ENCODE data around the gene PWWP2B.

Gene PWWP2B

DNA sequence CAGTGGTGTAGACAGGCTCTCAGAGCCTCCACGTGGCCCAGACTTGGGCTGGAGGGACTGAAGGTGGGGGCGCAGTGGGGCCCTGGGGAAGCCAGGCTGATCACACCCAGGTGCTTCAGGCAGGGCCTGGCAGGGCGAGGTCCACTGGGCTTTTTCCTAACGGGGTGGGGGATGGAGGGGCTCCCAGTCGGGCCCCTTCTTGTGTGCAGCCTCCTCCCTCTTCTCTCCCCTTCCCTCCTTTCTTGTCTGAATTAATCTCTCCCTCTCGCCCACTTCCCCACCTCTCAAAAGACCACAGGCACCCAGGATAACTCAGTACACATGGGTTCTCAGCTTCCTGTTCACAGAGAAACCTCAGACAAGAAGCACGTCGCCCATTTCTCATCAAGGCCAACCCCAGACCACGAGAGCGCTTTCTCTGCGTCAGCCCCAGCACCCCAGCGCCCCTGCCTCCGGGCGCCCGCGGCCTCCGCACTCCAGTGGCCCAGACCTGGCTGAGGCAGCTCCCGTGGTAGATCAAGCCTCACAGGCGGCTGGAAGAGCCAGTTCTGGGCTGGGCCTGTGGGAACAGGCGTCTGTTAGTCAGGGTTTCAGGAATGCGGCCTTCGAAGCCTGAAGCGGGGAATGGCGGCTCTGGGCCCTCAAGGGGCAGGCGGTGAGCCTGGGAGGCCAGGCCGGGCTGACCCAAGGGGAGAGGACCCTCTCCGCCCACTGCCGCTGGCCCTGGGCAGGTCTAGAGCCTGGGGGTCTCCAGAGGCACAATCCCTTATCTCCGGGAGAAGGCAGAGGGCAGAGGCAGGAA lies 50.6 kb downstream of the PWWP2B start:
- DNase-seq (ENCODE audit: low read depth), result peak; percentile 70

DNA sequence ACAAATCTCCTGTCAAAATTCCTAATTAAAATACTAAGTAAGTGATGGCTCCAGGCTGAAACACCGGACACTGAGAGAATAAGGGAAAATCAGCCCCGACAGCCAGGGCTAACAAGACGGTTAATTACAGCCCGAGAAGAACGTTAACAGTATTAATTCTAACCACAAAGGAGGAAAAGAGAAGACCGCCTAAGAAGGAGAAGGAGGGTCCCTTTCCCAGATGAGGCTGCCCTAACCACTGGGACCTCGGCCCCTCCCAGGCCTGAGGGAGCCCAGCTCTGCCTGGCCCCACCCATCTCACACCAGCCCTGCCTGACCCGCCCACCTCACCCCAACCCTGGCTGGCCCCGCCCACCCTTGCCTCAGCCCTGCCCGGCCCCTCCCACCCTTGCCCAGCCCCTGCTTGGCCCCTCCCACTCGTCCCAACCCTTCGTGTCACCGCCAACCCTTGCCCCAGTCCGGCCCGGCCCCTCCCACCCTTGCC lies 51.3 kb downstream of the PWWP2B start:
- DNase-seq (ENCODE audit: low read depth), result no peak

DNA sequence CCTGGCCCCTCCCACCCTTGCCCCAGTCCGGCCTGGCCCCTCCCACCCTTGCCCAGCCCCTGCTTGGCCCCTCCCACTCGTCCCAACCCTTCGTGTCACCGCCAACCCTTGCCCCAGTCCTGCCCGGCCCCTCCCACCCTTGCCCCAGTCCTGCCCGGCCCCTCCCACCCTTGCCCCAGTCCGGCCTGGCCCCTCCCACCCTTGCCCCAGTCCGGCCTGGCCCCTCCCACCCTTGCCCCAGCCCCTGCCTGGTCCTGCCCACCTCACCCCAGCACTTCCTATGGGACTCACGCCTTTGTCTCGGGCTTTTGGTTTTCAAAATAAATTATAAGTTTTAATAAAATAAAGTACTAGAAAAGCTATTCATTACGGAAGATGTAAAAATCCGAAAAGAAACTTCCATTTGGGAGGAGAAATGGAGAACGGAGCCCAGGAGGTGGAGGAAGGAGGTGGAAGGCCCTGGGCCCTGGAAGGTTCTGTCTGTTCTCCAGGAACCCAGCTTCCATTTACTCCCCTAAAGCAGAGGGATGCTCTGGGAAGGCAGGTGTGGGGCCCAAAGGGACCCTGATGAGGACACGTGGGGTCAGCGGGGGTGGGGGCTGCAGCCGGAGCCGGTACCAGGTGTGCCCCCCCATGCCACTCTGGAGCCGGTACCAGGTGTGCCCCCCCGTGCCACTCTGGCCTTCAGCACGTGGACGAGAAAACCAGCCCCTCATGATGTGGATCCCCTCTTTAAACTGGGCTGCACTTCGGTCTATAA lies 52.2 kb downstream of the PWWP2B start:
- no peak for DNase-seq (ENCODE audit: low read depth)

DNA sequence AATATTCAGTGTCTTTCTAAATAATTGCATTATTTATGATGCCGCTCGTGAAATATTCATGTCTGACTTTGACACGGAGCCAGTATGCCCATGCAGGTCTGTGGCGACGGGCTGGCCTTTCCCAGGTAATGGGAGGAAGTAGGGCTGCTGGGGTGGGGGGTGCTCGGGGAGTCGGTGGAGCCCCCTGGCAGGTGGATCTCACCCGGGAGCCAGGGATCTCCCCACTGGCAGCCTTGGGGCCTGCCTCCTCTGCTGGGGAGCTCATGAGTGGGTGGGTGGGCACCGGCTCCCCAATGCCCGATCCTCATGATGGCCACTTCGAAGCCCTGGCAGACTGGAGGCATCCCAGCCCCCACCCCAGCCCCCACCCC lies 52.8 kb downstream of the PWWP2B start:
- no peak for DNase-seq (ENCODE audit: low read depth)

DNA sequence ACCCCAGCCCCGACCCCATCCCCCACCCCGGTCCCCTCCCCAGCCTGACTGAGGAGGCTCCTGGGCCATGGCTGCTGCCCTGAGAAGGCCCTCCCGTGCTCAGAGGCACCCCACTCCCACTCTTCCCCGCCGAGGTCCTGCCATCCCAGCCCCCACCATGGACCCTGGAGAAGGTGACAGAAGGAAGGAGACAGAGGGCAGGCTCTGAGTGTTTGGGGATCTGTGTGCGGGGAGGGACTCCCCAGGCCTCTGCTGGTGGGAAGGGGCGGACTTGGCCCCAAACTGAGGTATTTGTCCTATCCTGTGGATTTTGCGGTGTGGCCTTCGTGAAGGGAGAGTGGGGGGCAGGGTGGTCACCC lies 53.4 kb downstream of the PWWP2B start:
- DNase-seq (ENCODE audit: low read depth), result no peak

DNA sequence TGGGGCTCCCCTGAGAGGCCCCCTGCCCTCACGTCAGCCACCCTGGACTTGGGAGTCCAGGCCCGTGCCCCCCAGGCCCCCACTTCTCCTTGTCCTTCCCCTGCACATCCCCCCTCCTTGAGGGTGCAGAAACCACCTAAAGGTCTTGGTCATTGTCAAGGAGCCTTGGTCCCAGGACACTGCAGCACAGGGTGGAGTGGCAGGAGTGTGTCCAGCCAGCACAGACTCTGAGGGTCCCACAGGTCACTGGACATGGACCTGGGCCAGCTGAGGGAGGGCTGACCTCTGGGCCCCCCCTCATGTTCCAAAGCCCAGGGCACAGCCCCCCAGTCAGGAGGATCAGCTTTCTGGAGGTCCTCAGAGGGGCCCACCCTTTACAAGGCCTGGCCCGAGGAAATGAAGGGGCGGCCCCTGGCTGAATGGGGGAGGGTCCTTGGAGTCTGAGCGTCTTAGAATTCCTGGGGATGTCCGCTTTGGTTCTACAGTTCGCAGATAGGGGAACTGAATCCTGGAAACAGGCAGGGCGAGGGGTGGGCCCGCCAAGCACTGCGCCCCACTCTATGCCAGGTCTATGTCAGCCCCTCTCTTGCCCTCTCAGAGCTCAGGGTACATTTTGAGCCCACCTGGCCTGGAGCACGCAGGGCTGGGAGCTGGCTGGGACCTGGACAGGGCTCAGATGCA lies 54.0 kb downstream of the PWWP2B start:
- DNase-seq (ENCODE audit: low read depth), result no peak

DNA sequence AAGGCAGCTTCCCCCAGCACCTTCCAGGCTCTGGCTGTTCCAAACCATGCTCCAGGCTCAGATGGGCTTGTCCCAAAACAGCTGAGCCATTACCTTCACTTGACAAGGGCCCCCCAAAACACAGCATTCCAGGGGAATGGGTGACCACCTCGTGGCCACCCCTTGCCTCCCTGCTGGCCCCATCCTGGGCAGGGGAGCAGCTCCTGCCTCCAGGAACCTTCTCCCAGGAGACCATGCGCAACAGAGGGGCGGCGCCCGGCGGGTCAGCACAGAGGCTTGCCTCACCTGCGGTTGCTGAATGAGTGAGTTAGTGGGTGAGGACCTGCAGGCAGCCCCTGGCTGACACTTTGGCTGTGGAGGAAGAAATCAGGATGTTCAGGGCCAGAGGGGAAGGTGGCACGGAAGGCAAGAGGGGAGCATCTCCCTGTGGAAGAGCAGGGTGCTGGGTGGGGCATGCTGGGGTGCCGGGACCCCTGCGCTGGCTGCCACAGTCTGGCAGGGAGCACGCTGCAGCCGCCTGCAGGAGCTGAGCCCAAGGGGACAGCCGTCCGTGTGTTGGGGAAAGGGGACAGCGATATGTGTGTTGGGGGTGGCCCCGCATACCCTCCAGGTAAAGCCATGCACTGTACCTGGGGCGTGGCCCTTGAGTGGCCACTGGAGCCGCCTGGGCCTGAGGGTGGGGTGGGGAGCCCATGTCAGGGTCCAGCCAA lies 54.7 kb downstream of the PWWP2B start:
- no peak for DNase-seq (ENCODE audit: low read depth)

DNA sequence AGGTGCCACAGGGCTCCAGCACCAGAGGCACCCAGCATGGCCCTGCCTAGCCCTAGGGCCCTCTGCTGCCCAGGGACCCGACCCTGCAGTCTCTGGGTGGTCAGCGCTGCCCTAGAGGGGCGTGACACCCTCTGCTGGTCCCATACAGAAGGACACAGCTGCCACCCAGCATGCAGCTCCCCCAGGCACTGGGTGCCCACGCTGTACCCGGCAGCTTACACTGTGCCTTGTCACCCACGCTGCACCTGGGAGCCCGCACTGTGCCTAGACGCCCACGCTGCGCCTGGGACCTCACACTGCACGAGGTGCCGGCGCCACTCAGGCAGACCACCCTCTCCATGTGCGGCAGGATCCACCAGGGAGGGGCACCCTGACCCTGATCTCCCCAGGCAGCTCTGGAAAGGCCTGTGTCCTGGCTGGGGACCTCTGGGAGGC lies 55.2 kb downstream of the PWWP2B start:
- DNase-seq (ENCODE audit: low read depth), result no peak

DNA sequence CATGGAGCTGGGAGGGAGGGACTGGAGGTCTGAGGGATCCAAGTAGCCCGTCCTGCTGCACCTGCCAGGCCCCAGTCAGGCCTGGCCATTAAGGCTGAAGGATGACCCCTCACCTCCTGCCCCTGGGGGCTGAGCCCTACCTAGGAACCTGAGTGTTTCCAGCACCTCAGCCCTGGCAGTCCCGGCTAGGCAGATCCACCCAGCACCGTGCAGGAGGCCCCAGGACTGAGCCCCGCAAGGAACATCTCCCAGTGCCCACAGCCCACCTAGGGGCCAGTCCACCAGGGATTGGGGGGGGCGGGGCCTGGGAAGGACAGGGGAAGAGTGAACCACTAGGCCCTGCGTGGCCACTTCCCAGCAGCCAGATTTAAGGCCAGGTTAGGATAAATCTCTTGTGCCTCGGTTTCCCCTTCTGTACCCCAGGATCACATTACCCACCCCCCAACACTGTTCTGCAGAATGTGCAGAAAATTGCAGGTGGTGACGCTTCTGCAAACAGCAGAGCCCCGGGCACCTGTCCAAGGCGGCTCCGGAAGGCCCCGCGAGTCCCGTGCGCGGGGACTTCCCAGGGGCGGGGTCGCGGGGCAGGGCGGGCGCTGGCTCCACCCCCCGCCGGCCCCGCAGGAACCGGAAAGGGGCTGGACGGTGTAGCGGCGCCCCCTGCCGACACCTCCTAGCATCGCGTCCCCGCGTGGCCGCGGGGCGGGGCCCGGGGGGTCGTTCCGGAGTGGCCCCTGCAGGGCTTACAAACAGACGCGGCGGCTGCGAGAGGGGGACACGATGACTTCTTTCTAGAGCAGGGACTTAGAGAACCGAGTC lies 55.9 kb downstream of the PWWP2B start:
- peak; percentile 84 for DNase-seq (ENCODE audit: low read depth)

DNA sequence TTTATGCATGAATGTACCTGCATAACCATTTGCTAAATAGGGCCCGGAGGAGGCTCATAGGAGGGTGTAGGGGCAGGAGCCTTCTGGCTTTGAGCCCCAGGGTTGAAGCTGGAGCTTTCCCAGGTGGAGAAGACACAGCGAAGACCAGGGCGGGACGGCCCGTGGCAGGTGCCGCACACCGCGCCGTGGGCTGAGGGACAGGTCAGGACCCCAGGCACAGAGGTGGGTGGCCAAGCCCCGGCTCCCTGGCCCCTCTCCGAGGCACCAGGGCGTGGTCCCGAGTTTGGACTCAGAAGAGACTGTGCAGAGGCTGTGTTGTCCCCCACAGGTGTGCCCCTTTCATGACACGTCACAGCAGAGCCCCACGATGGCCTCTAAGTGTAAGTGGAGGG lies 56.5 kb downstream of the PWWP2B start:
- no peak for DNase-seq (ENCODE audit: low read depth)

DNA sequence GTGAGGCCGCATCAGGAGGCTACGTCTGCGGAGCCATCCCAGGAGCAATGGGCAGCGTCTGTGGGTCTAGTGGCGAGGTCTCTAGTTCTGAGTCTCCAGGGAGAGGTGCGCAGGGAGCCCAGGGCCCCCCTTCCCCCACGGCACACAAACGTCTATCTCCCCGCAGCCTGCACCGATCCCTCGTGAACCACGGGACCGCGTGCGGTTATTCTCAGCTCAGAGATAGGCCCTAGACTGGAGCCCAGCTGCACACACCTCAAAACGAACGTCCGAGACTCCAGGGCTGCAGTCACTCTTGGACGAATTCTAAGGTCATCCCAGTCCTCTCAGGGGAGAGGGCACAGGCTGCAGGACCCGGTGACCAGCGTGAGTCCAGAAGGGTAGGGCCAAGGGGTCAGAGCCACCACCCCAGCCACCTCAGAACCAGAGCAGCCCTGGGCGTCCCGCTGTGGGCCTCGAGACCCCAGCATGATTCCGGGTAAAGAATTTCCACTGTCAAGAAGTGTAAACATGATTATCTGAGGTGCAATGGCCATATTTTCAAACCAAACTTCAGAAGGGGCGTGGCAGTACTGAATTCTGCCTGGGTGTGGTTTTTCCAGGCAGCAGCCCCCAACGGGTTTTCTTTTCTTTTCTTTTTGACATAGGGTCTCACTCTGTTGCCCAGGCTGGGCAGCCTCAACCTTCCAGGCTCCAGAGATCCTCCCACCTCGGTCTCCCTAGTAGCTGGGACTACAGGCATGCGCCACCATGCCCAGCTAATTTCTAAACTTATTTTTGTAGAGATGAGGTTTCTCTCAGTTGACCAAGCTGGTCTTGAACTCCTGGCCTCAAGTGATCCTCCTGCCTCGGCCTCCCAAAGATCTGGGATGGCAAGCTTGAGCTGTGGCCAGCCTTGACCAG lies 57.5 kb downstream of the PWWP2B start:
- no peak for DNase-seq (ENCODE audit: low read depth)

DNA sequence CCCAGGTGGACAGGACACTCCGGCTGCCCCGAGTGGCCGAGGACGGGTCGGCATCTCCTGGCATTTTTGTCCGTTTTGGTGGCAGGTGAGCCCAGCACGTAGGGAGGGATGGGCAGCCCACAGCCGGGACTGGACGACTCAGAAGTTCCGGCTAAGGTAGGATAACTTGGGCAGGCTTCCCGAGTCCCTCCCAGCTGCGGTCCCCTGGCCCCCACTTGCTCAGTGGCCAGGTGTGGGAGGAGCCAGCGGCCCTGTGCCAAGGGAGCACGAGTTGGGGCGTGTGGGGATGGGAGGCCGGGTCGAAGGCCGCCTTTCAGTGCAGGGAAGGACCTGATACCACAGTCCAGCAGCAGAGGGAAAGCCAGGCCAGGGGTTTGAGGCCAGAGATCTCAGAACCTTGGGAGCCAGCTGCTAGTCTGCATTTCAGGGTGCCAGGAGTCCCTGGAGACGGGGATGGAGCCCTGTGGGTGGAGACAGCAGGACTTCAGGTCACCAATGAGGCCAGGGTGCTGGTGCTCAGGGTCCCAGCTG lies 58.5 kb downstream of the PWWP2B start:
- no peak for DNase-seq (ENCODE audit: low read depth)

DNA sequence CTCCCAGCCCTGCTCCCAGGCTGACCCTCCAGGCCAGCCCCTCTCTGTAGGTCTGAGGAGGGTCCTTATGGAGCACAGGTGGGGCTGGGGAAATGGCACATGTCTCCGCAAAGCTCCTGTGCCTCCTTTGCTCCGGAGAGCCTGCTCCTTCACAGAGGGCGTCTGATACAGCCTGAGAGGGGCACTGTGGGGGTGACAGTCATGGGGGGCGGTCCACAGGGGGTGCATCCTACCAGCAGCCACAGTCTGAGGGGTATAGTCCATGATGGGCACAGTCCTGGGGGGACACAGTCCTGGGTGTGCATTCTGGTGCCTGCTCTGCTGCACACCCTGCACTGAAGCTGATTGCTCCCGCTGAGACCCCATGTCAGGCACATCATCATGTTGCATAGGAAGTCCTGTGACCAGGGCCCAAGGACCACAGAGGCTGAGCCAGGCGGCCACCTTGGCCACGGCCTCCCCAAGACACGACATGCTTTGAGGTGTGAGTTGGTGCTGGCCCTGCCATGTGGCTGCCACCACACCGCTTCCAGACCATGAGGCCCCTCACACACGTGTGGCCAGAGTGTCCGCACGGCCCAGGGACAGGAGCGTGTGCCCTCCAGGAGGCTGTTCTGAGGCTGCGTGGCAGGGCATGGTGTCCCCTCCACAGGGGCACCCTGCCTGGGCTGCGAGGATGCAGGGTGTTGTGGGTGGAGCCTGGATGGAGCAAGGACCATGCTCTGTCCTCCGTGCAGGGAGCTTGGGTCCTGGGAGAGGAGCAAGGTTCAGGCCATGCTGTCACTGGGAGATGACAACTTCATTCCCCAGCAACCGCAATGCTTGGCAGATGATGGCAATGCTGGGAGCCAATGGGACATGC lies 59.2 kb downstream of the PWWP2B start:
- DNase-seq (ENCODE audit: low read depth), result no peak

DNA sequence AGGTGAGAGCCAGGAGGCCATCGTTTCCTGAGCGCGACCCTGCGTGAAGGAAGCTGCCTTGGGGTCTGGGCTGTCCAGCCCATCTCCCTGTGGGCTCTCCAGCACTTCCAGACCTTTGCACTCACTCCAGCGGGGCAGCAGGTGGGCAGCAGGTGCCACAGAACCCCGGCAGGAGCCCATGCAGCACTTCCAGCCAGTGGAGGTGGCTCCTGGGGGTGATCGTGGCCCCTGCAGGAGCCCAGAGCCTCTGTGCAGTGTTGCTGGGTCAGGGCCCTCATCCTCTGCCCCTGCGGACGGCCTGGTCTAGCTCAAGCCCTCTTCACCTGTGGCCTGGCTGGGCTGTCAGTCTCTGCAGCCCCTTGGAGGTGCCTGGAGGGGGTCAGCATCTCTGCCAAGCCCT lies 59.9 kb downstream of the PWWP2B start:
- DNase-seq (ENCODE audit: low read depth), result no peak

DNA sequence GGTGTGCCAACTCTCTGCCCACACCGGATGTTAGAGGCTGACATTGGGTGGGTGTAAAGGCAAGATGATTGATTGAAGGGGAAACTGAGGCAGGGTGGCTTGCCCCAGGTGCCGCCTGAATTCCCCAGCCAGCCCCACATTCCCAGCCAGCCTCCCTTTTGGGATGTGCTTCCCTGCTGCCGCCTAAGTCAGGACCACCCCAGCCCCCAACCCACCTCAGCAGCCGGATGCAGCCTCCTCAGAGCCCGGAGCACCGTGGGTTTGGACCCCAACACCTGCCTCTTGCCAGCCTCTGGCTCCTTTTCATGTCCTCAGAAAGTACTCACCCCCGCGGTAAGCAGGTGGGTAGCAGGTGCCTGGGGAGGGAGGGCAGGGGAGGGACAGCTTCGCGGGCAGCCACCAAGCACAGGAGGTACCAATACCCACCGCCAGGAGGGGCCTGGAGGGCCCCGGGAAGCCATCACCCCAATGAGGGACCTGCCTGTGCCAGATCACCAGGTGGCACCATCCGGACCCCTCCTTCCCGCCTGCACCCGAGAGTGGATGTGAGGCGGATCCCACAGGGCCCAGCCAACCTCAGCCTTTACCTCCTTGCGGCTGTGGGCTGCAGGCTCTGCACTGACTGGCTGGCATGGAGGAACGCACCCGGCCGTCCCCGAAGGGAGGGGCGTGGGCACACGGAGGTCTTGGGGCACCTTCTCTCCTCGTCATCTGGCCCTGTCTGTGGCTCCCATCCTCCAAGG lies 60.5 kb downstream of the PWWP2B start:
- no peak for DNase-seq (ENCODE audit: low read depth)

DNA sequence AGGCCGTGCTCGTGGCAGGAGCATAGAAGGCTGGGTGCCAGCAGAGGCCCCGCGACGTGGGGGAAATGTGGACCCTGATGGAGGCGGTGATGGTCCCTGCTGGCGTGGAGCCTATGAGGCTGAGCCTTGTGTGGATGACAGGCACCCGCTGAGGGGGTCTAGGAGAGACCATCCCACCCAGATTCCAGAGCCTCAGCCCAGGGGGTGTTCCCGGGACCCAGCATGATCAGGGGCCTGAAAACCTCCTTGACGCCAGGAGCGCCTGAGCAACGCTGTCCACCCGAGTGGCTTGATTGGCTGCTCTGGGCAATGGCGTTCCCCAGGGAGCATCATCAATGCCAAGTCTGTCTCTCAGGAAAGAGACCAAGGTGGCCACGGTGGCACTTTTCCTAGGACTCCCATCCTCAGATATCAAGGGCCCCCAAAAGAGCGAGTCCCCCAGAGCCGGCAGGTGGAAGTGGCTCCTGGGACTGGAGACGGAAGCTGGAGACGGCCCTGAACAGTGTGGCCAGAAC lies 61.1 kb downstream of the PWWP2B start:
- no peak for DNase-seq (ENCODE audit: low read depth)

DNA sequence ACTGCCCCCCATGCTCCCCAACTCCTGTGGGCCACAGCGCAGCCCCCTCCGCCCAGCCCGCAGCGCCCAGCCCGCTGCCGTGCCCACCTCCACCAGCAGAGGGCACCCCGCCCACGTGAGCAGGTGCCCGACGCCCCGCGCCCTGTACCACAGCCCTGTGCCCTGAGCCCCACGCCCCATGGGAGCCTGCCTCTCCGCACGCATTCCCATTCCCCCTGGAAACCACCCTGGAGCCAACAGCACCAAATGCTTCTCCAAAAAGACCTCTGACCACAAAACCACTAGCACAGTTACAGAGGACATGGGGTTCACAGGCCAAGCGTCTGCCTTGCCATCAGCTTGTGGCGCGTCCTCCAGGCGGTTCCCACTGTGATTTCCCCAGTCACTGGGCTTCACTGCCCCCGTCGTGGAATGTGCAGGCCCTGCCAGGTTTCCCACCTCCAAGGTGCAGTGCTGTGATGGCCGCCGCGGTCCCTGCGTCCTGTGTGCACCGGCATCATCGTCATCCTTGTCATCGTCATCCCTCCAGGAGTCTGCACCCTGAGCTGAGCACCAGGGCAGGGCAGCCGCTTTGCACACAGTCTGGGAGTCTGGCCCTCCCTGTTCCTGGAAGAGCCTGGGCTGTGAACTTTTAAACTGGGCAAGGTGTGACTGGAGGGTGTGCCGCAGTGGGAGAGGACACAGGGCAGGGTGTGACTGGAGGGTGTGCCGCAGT lies 61.7 kb downstream of the PWWP2B start:
- DNase-seq (ENCODE audit: low read depth), result peak; percentile 50
